Testis (tissue), 2 donors: Measurements from ENCODE around the gene GFRA4.

ENCODE experiments used
- CTCF ChIP-seq, 3 experiments: fragments of 450-650 bp in 2 of 3; fragments of 200-600 bp in 1 of 3; sonication (generic) in 1 of 3; IDR thresholded peaks; one replicate each; pipeline ENCODE4 v1.5.1; 2016 to 2019; ENCODE audit warnings: antibody characterized with exemption in 3 of 3, mild to moderate bottlenecking in 2 of 3, moderate library complexity in 1 of 3
- POLR2A ChIP-seq: fragments of 450-650 bp; IDR thresholded peaks from one replicate; pipeline ENCODE4 v1.6.1; 2017; ENCODE audit warnings: antibody characterized with exemption, mild to moderate bottlenecking, moderate library complexity

GRCh38 chr20:3651204-3651962 is 11.8 kb downstream of the GFRA4 start:
- no peak for TF ChIP-seq POLR2A
- TF ChIP-seq CTCF (IDR thresholded peaks at IDR 0.05): no peak
